ENCODE data around the gene SURF1. TPM values are rescaled to one million over a fixed set of nuclear protein-coding genes. Genes with fewer than 3 reads are reported as not detected.
"Not testable (repeated sequence)": the region's sequence is repeated elsewhere in the genome, so short reads cannot be mapped to it uniquely, and the experiment has no call there.

Gene SURF1
- total and polyA plus RNA-seq, 3 donors from 2014 or later = 51.4 to 71.0 (median 58.9) TPM

GRCh38 chr9:133379153-133380086, 23.1 kb upstream of the SURF1 start:
- Histone ChIP-seq H3K36me3 (ENCODE audit: low read depth, missing control alignments) (no peaks in the 10 kb centered on the region), H3K27me3 (no peaks in the 10 kb centered on the region), H3K4me1 (peaks cover 8% of the 10 kb centered on the region), H3K27ac (no peak overlapping the region), H3K4me3 (no peak overlapping the region), H3K9me3 (no peaks in the 10 kb centered on the region)
- no peak for DNase-seq
- no peak for TF ChIP-seq POLR2A (IDR thresholded peaks at IDR 0.05)
- TF ChIP-seq, protein P1, sequence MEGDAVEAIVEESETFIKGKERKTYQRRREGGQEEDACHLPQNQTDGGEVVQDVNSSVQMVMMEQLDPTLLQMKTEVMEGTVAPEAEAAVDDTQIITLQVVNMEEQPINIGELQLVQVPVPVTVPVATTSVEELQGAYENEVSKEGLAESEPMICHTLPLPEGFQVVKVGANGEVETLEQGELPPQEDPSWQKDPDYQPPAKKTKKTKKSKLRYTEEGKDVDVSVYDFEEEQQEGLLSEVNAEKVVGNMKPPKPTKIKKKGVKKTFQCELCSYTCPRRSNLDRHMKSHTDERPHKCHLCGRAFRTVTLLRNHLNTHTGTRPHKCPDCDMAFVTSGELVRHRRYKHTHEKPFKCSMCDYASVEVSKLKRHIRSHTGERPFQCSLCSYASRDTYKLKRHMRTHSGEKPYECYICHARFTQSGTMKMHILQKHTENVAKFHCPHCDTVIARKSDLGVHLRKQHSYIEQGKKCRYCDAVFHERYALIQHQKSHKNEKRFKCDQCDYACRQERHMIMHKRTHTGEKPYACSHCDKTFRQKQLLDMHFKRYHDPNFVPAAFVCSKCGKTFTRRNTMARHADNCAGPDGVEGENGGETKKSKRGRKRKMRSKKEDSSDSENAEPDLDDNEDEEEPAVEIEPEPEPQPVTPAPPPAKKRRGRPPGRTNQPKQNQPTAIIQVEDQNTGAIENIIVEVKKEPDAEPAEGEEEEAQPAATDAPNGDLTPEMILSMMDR (IDR thresholded peaks at IDR 0.05) = no peak
- intact Hi-C loops (cut with DNase I; ENCODE audit: low total_unique reads) = no loop called here
- 87 to 90% methylated on average over 10 to 14 of the region's 14 CpGs for WGBS, 2 donors

GRCh38 chr9:133378408-133378962, 22.2 kb upstream of the SURF1 start:
- no peaks in the 10 kb centered on the region for H3K9me3 ChIP-seq
- no peak for DNase-seq
- no peak overlapping the region for H3K4me3 ChIP-seq
- no peak for TF ChIP-seq POLR2A (IDR thresholded peaks at IDR 0.05)
- TF ChIP-seq, protein P1 (IDR thresholded peaks at IDR 0.05) = no peak
- H3K27ac ChIP-seq = no peak overlapping the region
- WGBS, 2 donors = 91 to 93% methylated on average over 1 of the region's 1 CpG
- H3K4me1 ChIP-seq = peaks cover 10% of the 10 kb centered on the region
- intact Hi-C loops (cut with DNase I; ENCODE audit: low total_unique reads) = no loop called here
- H3K36me3 ChIP-seq (ENCODE audit: low read depth, missing control alignments) = no peaks in the 10 kb centered on the region
- no peaks in the 10 kb centered on the region for H3K27me3 ChIP-seq

GRCh38 chr9:133377721-133378216, 21.5 kb upstream of the SURF1 start:
- no peak for TF ChIP-seq POLR2A (IDR thresholded peaks at IDR 0.05)
- TF ChIP-seq, protein P1 (IDR thresholded peaks at IDR 0.05) = no peak
- WGBS, 2 donors = 81 to 87% methylated on average over 6 of the region's 6 CpGs
- intact Hi-C loops (cut with DNase I; ENCODE audit: low total_unique reads) = no loop called here
- no peak for DNase-seq
- Histone ChIP-seq H3K4me1 (peaks cover 15% of the 10 kb centered on the region), H3K27ac (no peak overlapping the region), H3K4me3 (no peak overlapping the region), H3K27me3 (no peaks in the 10 kb centered on the region), H3K36me3 (ENCODE audit: low read depth, missing control alignments) (no peaks in the 10 kb centered on the region), H3K9me3 (no peaks in the 10 kb centered on the region)

DNA sequence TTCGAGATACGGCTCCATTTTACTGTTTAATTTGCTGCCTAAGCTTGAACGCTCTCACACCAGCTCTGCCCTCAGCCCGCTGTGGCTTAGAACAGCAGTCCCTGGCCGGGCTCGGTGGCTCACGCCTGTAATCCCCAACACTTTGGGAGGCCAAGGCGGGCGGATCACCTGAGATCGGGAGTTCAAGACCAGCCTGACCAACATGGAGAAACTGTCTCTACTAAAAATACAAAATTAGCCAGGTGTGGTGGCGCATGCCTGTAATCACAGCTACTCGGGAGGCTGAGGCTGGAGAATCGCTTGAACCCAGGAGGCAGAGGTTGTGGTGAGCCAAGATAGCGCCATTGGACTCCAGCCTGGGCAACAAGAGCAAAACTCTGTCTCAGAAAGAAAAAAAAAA, 21.0 kb upstream of the SURF1 start:
- H3K4me3 ChIP-seq; intact Hi-C loops (cut with DNase I; ENCODE audit: low total_unique reads); DNase-seq; H3K9me3 ChIP-seq; H3K27ac ChIP-seq; H3K27me3 ChIP-seq; H3K36me3 ChIP-seq (ENCODE audit: low read depth, missing control alignments): not testable (repeated sequence)
- 83 to 86% methylated on average over 14 of the region's 14 CpGs for whole genome bisulfite sequencing, 2 donors
- H3K4me1 ChIP-seq = peaks cover 15% of the 10 kb centered on the region
